HL-60/S4 (cell line): ENCODE results near the gene LPCAT1.

Experiments used
- in situ Hi-C: fragments of 300-500 bp; cut with MboI; formaldehyde crosslinking; loops from 2 replicates; pipeline ENCODE4 v1.14.3; 2022; ENCODE audit warnings: low sequenced_read_pairs

Gene LPCAT1

DNA sequence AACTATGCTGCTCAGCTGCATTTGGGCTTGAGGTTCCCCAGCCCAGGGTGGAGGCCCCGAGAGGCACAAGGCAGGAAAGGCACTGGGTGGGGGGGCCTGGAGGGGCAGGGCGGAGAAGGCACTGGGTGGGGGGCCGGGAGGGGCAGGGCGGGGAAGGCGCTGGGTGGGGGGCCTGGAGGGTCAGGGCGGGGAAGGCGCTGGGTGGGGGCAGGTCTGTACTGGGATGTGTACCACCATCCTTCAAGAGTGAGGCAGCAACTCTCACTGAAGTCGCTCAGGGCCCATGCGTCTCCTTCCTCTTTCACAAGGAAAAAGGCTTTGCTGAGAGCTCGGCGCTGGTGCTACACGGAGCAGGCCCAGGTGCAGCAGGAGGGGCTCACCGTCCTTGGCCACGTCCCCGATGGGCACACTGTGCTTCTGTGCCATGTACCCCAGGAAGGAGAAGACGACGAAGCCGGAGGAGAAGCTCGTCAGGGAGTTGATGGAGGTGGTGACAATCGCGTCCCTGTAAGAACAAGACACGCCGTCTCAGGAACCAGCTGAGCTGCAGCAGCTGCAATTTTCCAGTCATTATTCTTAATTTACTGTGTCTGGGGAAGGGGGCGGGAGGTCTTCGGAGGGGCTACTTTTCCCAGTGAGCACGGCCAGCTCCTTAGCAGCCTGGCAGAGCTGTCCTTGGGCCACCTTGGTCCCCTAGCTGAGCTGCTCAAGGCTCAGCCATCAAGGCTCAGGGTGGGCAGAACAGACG lies 109.3 kb downstream of the LPCAT1 start:
- in situ Hi-C loops: no loop called here

DNA sequence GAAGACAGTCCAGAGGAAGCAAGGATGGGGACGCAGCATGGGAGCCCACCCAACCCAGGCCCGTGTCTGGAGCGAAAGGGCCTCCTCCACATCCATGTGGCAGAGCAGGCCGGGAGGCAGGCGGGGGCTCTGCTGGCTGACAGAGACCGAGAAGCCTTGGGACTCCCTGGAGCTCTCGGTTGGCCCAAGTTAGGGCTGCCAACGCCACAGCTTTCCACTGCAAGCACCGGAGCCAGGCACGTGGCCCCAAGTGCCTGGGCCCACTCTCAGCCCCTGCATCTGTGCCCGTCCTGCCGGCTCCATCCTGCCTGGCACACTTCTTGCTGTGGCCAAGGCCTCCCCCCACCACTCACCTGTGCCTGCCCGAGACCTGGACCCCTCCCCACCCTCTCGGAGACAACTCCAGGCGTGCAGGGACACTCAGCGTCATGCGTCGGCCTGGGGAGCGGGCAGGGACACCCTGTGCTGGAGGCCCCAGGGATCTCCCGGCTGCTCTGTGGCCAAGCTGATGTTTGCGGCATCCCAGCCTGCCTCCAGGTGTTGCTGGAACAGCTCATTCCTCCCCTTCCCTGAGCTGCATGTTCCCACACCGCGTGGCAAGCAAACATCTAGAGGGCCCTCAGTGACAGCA lies 110.0 kb downstream of the LPCAT1 start:
- in situ Hi-C loops: no loop called here

DNA sequence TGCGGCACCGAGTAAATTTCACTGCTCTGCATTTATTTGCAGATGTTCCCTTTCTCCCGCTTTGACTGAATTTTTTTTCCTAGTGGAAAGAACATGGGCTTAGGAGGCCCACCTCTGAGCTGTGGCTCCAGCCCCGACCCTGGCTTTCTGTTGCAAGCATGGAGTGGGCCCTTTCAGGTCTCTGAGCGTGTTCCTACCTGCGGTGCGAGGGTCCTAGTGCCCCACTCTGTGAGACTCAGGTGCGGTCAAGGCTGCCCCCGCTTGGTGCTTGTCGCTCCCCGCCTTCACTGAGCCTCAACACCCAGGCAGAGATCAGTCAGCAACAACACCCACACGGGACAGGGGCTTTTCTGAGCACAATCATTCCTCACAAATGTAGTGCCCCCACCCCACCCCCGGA lies 110.5 kb downstream of the LPCAT1 start:
- in situ Hi-C loops: no loop called here

DNA sequence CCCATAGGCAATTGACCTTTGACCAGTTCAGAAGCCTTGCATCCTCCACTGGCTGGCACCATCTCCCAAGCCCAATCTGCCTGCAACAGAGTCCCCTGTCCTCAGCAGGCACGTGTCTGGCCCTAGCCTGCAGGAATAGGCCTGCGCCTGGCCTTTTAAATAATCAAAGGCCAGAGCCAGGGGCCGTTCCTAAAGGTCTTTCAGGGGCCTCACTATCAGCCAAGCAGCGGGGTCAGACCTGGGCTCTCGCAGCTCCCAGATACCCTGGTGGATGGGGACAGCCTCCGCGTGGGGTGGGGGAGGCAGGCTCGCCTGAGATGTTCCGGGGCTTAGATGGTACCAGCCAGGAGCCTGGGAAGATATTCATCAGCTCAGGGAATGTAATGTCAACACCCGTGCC lies 111.1 kb downstream of the LPCAT1 start:
- in situ Hi-C loops: no loop called here

DNA sequence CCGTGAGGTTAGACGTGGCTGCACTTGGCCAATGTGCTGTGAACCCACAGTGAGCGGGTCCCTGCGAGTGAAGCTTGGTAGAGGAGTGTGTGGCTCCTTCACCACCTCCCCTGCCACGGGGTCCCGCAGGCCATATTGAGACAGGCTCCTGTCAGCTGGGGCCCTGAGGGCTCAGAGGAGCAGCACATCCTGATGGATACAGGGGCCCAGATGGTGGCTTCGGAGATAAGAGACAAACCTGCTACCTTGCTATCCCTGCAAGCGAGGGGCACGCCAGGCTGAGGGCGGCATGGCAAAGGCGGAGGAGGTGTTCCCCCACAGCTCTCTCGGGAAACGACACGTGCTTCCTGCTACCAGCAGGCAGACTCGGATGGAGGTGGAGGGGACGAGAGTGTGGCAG lies 111.6 kb downstream of the LPCAT1 start:
- in situ Hi-C loops: no loop called here
